Keratinocyte (primary cell): ENCODE results near the gene GPRC5C.

Experiments used
- EZH2 ChIP-seq: IDR thresholded peaks from one replicate; pipeline ENCODE4 v1.6.1; 2012; ENCODE audit warnings: inconsistent platforms, mild to moderate bottlenecking, low read length, moderate library complexity
- TF ChIP-seq, protein P1 (sequence below), 3 experiments: IDR thresholded peaks in 1 of 3; conservative IDR thresholded peaks in 1 of 3; optimal IDR thresholded peaks in 1 of 3; 2 replicates in 2 of 3; 3 replicates in 1 of 3; pipeline versions ENCODE3 to v1.5.1; 2011; ENCODE audit warnings: low read length in 3 of 3, mild to moderate bottlenecking in 3 of 3, moderate library complexity in 2 of 3, control low read depth in 1 of 3, inconsistent platforms in 1 of 3; ENCODE audit not compliant: insufficient read depth in 2 of 3; ENCODE audit errors: extremely low read depth in 1 of 3

DNA sequence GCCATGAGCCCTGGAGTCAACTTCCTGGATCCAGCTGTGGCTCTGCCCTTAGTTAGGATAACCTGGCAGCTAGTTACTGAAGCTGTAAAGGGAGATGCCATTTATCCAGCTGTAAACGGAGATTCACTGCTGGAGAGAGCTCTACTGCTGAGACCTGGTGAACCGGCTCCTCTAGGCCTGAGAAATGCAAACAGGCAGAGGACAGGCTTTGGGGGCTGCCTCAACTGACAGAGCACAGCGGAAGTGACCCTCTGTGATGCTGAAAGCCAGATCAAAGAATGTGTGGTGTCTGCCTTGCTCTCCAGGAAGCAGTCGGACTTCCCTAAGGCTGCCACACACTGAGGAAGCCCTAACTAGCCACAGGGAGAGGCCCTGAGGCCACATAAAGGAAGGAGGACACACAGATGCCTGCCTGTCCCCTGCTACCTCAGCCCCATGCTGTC is 21.9 kb upstream of the GPRC5C start:
- TF ChIP-seq, protein P1, sequence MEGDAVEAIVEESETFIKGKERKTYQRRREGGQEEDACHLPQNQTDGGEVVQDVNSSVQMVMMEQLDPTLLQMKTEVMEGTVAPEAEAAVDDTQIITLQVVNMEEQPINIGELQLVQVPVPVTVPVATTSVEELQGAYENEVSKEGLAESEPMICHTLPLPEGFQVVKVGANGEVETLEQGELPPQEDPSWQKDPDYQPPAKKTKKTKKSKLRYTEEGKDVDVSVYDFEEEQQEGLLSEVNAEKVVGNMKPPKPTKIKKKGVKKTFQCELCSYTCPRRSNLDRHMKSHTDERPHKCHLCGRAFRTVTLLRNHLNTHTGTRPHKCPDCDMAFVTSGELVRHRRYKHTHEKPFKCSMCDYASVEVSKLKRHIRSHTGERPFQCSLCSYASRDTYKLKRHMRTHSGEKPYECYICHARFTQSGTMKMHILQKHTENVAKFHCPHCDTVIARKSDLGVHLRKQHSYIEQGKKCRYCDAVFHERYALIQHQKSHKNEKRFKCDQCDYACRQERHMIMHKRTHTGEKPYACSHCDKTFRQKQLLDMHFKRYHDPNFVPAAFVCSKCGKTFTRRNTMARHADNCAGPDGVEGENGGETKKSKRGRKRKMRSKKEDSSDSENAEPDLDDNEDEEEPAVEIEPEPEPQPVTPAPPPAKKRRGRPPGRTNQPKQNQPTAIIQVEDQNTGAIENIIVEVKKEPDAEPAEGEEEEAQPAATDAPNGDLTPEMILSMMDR (optimal IDR thresholded peaks at IDR 0.05 in 1 of 3, IDR thresholded peaks at IDR 0.05 in 1 of 3, conservative IDR thresholded peaks at IDR 0.05 in 1 of 3; ENCODE audit: extremely low read depth in 1 of 3, insufficient read depth in 2 of 3, low read length in 3 of 3): no peak
- TF ChIP-seq EZH2: no peak
